UCSD-AML1 (cell line): ENCODE data around the gene FRG2B.
"Not testable (repeated sequence)": the region's sequence is repeated elsewhere in the genome, so short reads cannot be mapped to it uniquely, and the experiment has no call there.

Experiments
- DNase-seq: peaks from one replicate; lab custom pipeline; 2025; ENCODE audit not compliant: unreplicated experiment; lab: John Stamatoyannopoulos, UW

FRG2B gene

DNA sequence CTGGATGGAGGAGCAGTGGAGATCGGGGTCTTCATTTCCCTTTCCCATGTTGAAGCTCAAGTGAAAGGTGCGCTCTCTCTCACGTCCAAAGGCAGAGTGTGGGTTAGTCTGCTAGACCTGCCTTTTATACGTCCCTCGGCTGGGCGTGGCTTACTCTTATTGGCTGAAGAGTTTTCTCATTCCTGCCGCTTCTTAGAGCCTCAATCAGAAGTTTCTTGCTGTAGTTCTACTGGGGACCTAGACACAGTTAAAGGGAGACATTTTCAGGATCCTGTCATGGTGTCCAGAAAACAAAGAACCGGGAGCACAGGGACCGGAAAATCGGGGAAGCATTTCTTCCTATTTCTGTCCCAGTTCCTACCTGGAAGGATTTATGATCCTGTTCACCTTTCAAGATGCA is at the start of gene FRG2B:
FRG2B (minus strand) TSS at position 101 of the 400 bp plus-strand sequence; CDS start at position 48, 53 bp downstream.
- DNase-seq = not testable (repeated sequence)

DNA sequence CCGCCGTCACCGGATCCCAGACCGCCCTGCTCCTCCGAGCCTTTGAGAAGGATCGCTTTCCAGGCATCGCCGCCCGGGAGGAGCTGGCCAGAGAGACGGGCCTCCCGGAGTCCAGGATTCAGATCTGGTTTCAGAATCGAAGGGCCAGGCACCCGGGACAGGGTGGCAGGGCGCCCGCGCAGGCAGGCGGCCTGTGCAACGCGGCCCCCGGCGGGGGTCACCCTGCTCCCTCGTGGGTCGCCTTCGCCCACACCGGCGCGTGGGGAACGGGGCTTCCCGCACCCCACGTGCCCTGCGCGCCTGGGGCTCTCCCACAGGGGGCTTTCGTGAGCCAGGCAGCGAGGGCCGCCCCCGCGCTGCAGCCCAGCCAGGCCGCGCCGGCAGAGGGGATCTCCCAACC is 40.9 kb upstream of the FRG2B start:
- not testable (repeated sequence) for DNase-seq

DNA sequence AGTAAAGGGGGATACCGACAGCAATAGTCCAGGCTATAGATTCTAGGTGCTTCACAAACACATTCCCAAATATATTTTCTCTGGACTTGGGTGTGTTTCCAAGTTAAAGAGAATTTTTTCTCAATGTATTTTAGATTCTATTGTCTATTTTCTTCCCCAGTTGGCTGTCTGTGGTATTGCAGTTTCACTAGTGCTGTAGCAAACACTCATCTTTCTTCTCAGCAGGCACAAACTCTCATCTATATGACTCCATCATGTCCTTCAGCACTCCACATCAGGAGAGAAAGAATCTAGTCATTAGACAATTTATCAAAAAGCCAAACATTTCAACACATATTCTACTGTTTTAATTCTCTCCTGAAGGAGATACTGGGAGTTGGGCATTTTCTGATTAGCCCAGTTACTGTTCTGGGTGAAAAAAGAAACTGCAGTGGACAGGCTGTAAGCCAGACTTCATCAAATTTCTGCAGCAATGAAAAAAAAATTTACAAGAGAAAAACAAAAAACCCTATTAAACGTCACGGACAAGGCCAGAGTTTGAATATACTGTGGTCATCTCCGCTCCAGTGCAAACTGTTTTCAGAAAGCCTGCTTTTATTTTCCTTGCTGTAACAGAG is 37.1 kb upstream of the FRG2B start:
- not testable (repeated sequence) for DNase-seq

DNA sequence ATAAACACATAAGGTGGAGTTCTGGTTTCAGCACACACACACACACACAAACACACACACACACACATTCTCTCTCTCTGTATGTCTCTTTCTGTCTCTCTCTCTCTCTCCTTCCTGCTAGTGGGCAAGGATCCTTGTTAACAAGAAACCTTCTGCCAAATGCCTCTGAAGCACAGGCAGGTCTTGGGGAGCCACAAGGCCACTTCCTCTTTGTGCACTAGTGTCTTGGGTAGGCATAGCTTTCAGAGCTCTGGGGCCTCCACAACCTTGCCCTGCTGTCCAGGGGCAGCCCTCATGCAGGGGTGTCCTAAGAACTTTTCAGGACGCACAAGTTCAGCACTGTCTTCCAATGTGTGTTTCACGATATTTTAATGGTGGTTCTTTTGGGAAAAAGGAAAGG is 34.5 kb upstream of the FRG2B start:
- DNase-seq = not testable (repeated sequence)

DNA sequence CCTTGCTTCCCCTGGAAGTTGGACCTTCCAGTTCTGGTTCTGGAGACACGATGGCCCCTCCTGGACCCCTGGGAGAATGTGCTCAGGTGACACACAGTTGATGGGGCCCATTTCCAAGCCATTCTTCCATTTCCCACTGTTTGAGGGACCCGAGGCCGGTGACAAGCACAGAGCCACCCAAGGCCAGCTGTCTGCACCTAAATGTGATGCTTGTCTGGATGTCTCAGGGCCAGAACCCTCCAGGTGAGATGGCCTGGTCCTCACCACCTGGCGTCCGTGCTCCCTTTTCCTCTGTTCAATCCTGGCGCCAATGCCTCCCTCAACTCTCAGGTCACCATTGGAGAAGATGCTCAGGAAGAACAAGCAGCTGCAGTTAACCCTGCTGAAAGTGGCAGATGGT is 33.9 kb upstream of the FRG2B start:
- DNase-seq = not testable (repeated sequence)

DNA sequence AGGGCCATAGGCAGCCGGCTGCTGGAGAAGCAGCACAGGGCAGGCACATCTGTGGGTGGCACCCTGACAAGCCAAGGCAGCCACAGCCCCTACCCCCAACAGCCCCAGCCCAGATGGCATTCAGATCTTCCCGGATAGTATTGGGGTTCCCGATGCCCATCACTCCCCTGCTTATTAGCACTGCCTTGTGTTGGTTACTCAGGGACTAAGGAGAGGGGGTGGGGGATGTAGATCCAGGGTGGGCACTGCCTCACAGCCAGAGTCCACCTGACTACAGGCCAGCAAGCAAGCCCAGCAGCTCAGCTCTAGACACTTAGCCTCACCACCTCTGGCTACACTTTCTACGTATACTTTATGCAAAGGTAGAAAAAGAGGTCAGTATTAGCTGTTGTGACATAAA is 30.7 kb upstream of the FRG2B start:
- not testable (repeated sequence) for DNase-seq

DNA sequence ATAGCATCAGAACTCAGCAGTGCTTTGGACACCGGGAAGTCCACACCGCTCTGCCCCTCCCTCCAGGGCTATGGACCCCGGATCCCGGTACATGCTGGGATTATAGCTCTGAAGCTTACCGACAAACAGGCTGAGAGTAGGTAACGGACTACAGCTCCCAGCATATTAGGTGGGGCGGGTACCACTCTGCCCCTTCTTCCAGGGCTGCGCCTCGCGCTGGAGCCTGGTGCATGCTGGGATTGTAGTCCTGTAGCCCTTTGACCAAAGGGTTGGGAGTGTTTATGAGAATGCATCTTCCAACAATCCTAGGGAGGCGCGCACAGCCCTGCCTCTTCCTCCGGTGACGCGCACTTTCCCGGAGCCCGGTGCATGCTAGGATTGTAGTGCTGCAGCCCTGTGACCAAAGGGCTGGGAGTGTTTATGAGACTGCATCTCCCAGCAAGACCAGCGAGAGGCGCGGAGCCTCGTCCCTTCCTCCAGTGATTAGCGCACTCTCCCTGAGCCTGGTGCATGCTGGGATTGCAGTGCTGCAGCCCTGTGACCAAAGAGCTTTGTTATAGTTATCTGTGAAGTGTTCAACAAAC is 22.4 kb upstream of the FRG2B start:
- not testable (repeated sequence) for DNase-seq

DNA sequence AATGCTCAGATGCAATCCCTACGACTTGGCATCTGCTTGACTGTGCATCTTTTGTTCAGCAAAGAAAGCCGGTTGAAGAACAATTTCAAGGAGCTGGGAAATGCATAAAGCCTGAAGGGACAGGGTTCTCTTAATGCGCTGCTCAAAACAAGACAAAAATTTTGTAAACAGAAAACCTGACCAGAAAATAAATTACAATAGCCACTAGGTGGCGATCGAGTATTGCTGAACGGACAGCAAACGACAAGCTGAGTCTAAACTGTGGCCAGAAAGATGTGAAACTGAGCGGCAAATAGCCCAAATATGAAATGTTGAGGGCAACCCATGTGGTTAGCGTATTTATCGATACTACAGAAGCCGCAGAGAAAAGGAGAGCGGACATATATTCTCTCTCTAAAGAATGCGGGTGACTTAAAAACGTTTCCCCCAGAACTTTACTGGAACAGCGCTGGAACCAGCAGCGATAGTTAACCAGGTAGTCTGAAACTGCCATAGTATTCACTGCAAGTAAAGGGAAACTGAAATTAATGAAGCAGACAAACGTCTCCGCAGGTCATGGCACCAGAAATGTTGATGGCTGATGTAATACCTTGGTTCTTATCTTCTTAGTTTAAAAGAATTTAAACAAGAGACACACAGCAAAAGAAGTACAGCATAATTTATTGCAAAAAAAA is 20.6 kb upstream of the FRG2B start:
- not testable (repeated sequence) for DNase-seq

DNA sequence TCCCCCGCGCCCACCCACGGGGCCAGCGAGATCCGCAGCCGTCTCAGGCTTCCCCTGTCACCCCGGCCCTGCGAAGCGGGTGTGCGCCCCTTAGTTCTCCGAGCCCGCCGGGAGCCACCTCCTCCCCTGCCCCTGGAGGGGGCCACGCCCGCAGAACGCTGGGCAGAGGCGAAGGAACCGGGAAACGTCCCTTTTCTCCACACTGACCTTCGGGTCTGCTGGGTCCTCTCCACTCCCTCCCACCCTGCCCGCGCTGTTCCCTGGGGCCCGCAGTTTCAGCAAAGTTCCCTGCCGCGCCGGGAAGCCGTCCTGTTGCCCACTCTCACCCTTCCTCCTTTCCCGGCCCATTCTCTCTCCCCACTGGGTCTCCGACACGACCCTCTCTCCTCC is 11.2 kb upstream of the FRG2B start:
- DNase-seq = not testable (repeated sequence)

DNA sequence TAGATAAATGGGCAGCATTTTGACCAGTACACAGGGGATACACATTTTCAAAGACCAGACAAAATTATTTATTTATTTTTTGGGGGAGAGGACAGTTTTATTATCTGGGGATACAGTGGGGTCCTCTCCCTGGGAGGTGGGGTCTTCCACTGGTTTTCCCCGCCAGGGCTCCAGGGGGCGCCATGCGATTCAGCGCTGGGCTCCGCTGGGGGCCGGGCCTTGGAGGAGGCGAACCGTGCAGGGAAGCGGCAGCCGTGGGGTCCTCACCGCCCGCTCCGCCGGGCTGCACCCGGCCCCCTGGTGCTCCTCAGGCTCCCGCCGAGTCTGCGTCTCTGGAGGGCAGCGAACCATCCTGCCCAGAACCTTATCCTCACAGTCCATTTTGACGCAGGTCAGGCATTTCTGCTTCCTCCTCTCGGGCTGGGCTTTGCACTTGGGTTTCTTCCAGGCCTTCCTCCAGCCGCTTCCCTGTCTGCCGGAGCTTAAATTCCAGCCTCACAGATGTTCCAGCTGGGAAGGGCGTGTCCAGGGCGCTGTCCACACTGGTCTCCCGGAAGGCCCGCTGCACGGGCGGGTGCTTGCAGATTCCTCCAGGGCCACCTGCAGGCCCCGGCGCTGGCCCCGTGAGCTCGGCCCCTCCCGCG is 10.7 kb upstream of the FRG2B start:
- not testable (repeated sequence) for DNase-seq

DNA sequence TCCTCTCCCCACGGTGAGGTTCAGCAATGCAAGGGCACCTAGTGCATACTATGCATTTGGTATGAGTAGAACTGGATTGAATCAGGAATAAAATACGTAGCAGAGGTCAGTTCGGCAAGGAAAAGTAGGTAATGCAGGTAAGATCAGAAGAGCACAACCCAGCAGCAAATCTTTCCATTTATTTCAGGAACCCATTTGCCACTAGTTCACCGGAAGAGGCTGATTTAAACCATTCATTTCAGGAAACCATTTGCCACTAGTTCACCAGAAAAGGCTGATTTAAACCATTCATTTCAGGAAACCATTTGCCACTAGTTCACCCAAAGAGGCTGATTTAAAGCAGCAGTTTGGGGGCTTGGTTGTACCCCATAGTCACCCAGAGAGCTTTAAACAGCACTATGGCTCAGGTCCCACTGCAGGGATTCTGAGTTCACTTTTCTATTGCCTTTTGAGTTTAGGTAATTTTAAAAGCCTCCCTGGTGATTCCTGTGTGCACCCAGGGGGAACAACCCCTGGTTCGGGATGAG is 4.2 kb upstream of the FRG2B start:
- not testable (repeated sequence) for DNase-seq

DNA sequence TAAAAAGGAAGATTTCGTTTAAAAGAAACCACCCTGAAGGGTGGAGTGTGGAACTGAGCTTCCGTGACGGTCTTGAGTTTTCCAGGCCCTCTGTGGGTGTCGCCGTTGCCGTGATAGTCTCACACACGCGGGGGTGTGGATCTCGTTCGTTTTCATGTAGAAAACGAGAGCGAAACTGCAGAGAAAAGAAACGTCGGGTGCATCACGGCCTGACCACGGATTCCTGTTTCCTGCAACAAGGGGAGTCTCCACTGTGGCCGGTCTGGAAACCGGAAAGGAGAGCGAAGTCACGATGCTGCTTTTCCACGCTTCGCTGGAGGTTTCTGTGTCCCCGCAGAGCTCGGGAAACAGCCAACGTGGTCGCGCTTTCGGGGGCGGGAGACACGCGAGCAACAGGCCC is 4.1 kb downstream of the FRG2B start:
- DNase-seq = not testable (repeated sequence)

DNA sequence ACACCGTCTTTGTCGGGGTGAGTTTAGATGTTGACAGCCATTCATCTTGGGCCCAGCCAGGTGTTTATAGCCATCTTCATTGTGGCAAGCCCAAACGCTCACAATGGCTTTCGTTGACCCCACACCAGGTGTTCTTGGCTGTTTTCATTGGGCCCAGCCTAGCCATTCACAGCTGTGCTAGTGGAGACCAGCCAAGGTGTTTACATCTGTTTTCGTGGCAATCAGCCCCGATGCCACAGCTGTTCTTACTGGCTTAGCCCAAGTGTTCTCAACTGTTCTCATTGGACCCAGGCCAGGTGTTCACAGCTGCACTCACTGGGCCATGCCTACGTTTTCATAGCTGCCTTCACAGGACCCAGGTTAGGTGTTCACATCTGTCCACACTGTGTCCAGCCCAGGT is 7.7 kb downstream of the FRG2B start:
- no peak for DNase-seq

DNA sequence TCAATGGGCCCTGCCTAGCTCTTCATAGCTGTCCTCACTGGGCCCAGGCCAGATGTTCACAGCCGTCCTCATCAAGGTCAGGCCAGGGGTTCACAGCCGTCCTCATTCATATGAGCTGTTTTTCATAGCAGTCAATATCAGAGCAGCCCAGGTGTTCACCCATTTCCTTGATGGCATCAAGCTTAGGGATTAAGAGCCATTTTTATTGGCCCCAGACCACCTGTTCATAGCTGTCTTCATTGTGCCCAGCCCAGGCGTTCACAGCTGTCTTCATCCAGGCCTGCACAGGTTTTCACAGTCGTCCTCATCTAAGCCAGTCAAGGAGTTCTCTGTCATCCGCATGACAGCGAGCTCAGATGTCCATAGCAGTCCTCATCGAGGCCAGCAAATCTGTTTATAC is 9.4 kb downstream of the FRG2B start:
- no peak for DNase-seq

DNA sequence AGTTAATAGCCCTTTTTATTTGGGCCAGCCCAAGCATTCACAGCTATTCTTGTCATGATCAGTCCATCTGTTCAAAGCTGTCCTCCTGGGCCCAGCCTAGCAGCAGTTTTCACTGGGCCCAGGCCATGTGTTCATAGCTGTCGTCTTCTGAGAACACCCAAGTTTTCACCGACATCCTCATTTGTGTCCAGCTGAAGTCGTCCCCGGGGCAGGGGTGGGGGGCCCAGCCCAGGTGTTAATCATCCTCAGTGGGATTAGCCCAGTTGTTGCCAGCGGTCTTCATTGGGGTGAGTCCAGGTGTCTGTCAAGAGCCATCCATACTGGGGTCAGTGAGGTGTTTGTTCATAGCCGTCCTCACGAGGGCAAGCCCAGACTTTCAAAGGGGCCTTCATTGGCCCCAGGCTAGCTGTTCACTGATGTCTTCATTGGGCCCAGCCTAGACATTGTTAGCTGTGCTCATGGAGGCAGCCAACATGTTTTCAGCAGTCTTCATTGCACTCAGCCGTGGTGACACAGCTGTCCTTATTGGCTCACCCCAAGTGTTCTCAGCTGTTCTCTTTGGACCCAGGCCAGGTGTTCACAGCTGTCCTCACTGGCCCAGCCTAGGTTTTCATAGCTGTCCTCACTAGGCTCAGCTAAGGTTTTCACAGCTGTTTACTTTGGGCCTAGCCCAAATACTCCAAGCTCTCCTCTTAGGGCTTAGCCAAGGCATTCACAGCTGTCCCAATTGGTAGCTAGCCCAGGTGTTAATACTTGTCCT is 10.0 kb downstream of the FRG2B start:
- no peak for DNase-seq

DNA sequence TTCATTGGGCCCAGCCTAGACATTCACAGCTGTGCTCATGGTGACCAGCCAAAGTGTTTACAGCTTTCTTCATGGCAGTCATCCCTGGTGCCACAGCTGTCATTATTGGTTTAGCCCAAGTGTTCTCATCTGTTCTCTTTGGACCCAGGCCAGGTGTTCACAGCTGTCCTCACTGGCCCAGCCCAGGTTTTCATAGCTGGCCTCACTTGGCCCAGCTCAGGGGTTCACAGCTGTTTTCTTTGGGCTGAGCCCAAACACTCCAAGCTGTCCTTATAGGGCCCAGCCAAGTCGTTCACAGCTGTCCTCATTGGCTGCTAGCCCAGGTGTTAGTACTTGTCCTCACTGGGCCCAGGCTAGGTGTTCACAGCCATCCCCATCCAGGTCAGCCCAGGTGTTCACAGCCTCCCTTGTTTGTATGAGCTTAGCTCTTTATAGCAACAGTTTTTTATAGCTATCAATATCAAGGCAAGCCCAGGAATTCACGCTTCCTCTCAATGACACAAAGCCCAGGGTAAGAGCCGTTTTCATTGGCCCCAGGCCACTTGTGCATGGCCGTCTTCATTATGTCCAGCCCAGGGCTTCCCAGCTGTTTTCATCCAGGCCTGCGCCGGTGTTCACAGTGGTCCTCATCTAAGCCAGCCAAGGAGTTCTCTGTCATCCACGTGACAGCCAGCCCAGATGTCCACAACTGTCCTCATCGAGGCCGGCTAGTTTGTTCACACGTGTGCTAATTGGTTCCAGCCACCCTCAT is 11.6 kb downstream of the FRG2B start:
- DNase-seq = no peak

DNA sequence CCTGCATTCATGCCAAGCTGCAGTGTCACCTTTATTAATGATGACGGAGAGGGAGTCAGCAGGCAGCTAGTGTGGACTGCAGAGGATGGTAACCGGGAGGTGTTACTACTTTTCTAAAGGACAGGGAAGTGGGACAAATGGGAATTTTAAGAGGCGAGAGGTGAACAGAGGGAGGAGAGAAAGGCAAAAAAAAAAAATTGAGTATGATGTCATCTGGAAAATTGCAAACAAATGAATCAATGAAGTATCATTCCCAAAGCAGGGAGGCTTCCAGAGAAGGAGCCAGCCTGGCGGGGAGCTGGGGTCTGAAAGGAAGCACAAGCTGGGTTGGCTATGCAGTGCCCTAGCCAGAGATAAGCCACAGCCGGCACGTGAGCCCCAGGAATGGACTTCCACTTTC is 12.9 kb downstream of the FRG2B start:
- no peak for DNase-seq

DNA sequence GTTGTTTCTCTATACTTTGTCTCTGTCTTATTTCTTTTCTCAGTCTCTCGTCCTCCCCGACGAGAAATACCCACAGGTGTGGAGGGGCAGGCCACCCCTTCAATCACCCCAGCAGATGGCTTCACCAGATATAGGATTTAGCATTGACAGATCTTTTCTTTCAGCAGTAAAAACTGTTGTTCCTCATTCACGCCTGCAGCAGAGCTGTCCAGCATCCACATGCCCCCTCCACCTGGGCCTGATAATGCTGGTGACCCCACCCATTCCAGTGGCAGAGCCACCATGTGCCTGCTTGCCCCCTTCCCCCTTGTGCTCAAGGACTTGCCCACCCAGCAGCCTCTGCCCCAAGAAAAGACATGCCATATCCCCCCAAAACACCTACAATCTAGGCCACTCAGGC is 15.5 kb downstream of the FRG2B start:
- DNase-seq = no peak

DNA sequence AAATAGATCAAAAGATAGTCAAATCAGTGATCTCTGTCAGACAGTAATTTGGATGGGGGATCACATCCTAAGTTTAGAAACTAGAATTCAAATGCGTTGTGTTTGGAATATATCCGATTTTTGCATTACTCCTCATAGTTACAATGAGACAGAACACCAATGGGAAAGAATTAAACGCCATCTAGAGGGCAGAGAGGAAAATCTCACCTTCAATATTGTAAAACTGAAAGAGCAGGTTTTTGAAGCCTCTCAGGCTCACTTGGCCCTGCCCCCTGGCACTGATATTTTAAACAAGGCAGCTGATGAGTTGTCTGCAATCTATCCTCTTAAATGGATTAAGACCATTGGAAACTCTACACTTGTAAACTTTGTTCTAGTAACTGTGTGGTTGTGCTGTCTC is 17.7 kb downstream of the FRG2B start:
- no peak for DNase-seq

DNA sequence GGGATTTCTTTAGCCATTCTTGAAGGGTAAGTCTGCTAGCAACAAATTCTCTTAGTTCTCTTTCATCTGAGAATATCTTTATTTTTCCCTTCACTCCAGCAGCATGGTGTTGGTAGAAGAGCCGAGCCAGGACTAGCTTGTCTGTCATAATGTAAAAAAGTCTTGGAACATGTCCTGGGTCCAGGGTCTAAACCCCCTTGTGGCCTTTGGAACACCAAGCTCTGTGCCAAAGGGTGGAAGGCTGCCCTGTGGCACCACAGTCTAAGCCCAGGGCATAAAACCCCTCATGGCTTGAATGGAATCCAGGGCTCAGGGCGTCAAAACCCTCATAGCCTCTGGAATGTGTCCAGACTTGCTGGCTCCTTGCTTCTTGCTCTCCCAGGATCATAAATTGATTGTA is 23.2 kb downstream of the FRG2B start:
- DNase-seq = not testable (repeated sequence)
